Measurements from ENCODE around the gene GDPD5. TPM values are rescaled to one million over a fixed set of nuclear protein-coding genes. Genes with fewer than 3 reads are reported as not detected.

Gene GDPD5
- total and polyA plus RNA-seq, 9 of the 15 experiments (the other 6 are each of a cell fraction or from before 2014, with no cell fraction given) = 0.32 to 27.3 (median 8.0) TPM

GRCh38 chr11:75558939-75559843 lies 33.5 kb upstream of the GDPD5 start (continued):
- TF ChIP-seq ZNF696 (CRISPR knock-in tag; conservative IDR thresholded peaks at IDR 0.05) (no peak), ZNF584 (CRISPR knock-in tag; IDR thresholded peaks at IDR 0.05; ENCODE audit: low read depth) (no peak), ZBTB49 (CRISPR knock-in tag; IDR thresholded peaks at IDR 0.05; ENCODE audit: borderline replicate concordance) (no peak), ZFX (CRISPR knock-in tag; IDR thresholded peaks at IDR 0.05) (peak; percentile 5; the same call in 1 of the 2 replicates), NBN (IDR thresholded peaks at IDR 0.05; ENCODE audit: low read depth) (peak; percentile 66; the same call in 1 of the 2 replicates), THRB (CRISPR knock-in tag; conservative IDR thresholded peaks at IDR 0.05) (no peak), KAT7 (CRISPR knock-in tag; IDR thresholded peaks at IDR 0.05; ENCODE audit: borderline replicate concordance) (0 out of 2 replicates have a peak, but pooled peaks have one; percentile 26), THRAP3 (IDR thresholded peaks at IDR 0.05; ENCODE audit: borderline replicate concordance) (no peak), ZNF830 (CRISPR knock-in tag; IDR thresholded peaks at IDR 0.05) (no peak), REST (IDR thresholded peaks at IDR 0.05; ENCODE audit: borderline replicate concordance) (no peak), REST (CRISPR knock-in tag; IDR thresholded peaks at IDR 0.05; ENCODE audit: low read depth) (no peak), ZNF41 (CRISPR knock-in tag; conservative IDR thresholded peaks at IDR 0.05) (no peak), ZNF324 (CRISPR knock-in tag; IDR thresholded peaks at IDR 0.05) (no peak)
